ENCODE measurements around the gene INSL3.
A peak's percentile ranks its signal among the peaks of the same experiment; 100 is the strongest.

Gene INSL3, protein sequence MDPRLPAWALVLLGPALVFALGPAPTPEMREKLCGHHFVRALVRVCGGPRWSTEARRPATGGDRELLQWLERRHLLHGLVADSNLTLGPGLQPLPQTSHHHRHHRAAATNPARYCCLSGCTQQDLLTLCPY

DNA sequence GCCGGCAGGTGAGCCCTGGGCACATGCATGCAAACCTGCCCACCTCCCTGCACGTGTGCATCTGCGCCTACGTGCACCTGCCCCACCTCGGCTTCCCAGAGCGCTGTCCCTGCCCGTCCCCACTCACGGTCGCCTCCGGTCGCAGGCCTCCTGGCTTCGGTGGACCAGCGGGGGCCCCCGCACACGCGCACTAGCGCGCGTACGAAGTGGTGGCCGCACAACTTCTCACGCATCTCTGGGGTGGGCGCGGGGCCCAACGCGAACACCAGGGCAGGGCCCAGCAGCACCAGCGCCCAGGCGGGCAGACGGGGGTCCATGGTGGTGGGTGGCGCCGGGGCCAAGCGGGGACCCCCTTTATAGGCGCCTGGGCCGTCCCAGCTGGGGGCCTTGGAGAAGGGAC is at the start of gene INSL3:
Gene INSL3, minus strand, starts transcription at position 330 of the 400 bp plus-strand sequence. Its CDS starts 13 bp downstream, at position 317.
- DNase-seq = no peak

DNA sequence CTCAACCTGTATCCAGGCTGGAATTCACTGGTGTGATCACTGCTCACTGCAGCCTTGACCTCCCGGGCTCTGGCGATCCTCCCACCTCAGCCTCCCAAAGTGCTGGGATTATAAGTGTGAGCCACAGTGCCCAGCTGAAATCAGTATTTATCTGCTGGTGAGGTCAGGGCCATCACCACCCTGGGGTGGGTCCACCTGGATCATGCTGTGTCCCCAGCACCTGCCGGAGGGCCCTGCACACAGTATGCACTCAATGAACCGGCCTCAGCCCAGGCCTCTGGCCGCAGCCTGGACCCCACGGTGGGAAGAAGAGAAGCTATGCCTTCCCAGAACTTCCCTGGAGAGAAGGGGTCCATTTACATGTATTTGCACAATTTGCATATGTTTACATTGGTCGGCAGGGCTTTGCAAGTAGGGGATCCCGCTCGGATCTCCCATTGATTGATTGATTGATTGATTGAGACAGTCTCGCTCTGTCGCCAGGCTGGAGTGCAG is 47.8 kb upstream of the INSL3 start:
- DNase-seq = no peak

DNA sequence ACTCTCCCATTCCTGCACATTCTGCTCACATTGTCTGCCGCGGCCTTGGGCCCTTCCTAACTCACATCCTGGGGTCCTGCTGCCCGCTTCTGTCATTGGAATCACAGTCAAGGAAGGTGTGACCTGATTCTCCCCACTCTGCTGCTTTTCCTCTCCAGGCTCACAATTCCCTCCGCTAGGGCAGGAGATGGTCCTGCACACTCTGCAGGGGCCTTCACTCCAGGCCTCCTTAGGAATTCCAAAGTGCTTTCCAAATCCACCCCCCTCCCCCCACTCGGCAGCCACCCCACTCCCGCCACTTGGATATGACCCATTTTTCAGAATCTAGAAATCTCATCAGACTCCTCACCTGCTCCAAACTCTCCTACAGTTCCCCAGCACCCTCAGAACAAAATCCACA is 47.4 kb upstream of the INSL3 start:
- no peak for DNase-seq

DNA sequence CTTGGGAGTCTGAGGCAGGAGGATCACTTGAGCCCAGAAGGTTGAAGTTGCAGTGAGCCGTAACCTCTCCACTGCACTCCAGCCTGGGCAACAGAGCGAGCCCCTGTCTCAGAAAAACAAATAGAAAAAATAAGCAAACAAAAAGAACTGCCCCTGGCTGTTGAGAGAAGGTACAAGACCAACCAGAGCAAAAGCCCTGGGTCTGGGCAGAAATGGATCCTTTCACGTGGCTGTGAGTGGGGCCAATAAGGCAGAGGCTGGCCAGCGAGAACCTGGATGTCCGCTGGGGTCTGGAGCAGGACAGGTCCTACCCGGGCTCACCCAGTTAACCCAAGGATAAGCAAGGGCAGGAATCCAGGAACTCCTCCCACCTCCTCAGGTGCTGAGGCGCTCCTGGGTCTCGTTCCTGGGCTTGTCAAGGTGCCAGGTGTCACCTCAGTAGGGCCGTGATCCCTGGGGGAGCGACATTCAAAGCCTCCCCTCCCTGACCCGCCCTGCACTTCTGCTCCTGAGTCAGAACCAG is 45.7 kb upstream of the INSL3 start:
- no peak for DNase-seq

DNA sequence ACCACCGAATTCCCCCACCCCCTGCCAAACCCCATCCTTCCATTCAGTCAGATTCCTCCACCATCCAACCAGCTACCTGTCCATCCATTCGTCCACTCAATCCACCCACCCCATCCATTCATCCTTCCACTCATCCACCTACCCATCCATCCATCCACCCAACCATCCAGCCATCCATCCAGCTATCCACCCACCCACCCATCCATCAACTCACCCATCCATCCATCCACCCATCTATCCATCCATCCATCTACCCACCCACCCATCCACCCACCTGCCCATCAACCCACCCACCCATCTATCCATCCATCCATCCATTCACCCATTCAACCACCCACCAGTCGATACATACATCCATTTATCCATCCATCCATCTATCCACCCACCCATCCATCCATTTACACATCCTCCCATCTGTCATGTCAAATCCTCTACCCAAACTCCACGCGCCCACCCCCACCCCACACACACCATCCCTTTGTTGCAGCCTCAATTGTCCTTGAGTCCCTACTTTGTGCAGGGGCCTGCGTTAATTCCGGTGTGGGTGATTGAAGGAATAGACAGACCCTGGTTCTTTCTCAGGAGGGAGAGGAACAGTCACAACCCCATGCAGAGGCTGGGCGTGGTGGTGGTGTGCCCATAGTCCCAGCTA is 45.1 kb upstream of the INSL3 start:
- no peak for DNase-seq

DNA sequence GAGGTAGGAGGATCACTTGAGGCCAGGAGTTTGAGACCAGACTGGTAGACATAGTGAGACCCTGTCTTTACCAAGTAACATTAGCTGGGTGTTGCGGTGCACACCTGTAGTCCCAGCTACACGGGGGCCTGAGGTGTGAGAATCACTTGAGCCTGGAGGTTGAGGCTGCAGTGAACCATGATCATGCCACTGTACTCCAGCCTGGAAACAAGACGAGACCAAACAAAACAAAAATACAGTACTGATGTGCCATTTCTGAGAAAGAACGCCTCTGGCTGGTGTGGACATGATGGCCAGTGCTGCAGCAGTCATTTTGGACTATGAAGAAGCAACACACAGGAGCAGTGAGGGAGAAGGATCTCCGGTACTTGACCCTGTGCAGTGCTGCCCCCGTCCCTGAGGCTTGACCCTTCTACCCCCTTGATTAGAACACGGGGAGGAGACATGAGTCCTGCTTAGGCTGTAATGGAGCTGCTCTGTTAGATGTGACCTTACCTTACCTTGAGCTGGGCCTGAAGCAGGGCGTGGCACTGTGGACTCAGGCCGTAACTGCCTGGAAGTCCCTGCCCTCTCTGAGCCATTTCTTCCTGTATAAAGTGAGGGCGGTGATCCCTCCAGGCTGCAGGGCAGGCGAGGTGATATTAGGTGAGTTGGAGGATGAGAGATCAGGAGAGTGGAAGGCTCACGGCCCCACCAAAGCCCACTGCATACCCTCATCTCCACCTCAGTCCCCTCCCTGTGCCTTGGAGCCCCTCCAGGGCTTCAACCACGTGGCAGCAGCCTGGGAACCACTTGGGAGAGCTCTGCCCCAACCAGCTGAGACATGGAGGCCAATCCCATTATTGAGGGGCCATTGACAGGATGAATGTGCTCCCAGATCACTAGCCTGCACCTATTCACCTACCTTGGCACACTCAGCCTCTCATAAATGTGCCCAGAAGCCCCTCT is 44.3 kb upstream of the INSL3 start:
- no peak for DNase-seq

DNA sequence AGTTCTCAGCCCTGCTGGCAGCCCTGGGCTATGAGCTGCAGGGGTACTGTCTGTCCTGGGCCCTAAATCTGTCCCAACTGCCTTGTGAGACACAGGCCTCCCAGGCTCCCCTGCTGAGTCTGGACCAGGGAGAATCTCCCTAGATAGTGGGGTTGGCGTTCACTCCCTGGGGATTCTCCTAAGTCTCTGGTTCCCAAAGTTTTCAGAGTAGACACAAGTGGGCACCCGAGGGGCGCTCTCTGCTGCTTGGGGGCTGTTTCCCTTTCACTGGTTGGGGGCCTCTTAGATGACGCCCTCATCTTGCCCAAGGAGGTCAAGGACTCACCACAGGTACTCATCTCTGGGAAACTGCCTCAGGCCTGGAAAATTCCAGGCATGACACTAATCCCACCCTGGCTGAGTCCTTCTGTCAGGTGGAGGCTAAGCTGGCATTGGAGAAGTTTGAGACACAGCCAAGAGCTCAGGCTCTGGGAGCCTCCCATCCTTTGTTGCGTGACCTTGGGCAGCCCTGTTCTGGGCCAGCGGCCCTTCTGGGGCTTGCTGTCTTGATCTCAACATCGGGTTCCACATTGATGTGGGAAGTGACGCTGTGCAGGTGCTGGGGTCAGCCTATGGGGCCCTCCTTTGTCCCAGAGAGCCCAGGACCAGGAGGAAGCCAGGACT is 42.3 kb upstream of the INSL3 start:
- no peak for DNase-seq

DNA sequence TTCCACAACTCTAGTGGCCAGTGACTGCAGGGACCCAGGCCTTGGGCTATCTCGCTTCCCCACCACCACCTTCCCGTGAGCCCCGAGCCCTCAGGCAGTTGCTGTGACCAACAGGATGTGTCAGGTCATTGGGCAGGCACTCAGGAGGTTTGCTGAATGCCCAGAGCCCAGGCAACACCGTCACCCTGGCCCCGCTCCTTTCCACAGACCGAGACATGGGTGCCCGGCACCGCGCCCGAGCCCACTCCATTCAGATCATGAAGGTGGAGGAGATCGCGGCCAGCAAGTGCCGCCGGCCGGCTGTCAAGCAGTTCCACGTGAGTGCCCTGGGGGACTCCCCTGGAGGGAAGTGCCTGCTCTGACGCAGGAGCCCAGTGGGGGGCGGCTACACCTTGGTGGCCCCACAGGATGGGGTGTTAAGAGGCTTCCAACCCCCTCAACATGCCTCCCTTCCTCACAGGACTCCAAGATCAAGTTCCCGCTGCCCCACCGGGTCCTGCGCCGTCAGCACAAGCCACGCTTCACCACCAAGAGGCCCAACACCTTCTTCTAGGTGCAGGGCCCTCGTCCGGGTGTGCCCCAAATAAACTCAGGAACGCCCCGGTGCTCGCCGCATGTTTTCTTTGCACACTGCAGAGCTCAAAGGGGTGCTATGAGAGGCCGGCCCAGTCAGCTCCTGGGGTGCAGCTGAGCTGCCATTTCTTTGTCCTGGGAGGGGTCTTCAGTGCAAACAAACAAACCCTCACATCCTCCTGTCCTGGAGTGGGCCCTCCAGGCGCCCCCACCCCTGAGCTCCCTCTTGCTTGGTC is 41.6 kb upstream of the INSL3 start:
- no peak for DNase-seq

DNA sequence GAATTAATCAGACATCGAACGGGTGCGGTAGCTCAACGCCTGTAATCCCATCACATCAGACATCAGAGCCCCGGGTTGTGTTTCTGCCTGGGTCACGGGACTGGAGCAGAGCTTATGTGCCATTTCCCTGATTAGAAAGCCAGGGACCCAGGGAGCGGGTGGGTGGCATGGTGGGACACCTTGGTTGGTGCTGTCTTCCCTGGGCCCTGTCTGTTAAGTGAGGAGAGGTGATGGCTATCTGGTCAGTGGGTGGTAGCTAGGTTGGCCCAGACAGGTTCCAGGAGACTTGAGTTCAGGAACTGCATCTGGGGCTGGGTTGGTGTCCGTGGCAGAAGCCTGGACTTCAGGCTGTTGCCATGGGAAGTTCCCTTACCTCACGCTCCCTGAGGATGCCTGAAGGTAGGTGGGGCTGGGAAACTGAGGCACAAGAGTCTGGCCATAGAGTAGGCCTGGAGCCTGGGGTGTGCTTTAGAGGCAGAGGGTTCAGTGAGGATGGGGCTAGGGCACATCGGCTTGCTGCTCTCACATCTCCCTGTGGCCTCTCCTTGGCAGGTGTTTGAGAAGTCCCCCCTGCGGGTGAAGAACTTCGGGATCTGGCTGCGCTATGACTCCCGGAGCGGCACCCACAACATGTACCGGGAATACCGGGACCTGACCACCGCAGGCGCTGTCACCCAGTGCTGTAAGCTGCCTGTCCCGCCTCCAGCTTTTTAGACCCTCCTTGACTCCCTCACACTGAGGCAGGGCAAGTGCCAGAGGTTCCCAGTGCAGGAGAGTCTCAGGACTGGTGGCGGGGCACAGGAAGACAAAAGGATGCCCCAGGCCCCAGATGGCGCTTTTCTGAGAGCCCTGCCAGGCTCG is 40.5 kb upstream of the INSL3 start:
- no peak for DNase-seq

DNA sequence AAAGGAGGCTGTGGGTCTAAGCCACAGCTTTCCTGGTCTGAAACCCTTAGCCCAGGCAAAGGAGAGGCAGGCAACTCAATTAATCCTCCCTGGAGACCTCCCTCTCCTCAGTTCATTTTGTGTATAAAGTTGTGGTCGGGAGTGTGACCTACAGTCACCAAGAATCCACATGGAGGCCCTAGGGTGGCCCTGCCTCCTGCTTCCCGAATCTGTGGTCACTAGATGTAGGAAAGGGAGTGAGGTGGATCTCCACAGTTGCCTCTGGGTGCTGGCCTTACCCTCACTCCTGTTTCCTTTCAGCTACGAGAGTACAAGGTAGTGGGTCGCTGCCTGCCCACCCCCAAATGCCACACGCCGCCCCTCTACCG is 39.7 kb upstream of the INSL3 start:
- DNase-seq = no peak

DNA sequence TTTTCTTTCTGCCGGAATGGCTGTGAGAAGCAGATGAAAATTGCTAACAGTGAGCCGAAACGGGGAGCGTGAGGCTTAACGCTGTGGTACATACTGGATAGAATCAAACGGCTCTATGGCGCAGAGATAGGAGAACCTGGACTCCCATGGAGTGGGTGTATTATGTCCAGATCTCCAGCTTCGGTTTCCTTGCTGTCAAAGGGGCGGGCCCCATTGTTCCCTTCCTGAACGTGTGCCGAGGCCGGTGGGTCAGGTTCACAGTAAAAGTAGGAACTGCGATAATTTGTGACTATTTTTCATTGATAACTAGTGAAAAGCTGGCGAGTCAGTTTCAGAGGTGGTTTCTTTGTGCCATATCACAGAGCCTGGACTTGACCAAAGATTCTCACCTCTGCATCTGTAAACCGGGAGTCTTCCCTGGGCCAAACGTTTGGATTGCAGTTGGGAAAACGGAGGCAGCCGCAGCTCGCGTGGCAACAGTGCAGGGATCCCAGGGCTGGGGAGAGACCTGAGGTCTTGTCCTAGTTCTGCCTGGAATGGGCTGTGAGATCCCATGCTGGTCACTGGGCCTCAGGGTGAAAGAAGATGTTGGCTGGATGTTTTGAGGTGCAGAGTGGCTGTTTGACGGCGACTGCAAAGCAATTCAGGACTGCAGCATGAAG is 39.1 kb upstream of the INSL3 start:
- no peak for DNase-seq

DNA sequence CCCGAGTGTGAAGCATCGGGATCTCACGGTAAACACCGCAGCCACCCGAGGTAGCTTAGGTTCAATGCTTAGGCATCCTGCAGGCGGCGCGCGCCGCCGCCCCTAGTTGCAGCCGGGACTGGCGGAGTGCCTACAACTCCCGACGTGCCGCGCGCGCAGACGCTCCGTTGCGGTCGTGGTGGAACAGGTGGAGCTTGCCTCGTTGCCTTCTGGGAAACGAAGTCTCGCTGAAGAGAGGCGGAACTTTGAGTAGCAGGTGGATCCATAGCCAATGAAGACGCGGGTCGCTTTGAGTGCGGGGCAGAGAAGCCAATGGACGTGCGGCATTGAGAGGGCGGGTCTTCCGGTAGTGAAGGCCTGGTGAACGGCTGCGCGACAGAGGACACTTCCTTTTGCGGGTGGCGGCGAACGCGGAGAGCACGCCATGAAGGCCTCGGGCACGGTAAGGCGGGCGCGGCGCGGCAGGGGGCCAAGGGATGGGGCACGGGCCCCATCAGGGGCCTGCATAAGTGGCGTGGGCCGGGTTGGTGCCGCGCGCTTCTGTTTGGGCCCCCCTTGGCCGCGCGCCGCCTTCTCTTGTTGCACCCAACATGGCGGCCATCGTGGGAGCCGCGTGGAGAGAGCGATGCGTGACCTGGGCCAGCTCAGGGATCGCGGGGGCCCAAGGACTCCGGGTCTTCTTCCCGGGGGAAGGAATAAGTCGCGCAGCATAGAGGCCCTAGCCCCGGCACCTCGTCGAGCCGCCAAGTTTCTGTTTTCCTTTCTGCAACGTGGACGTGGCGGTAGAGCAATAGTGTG is 38.4 kb upstream of the INSL3 start, which contains the start of gene RPL18A:
Gene RPL18A, plus strand, starts transcription at position 378 of the 798 bp plus-strand sequence. Its CDS starts 47 bp downstream, at position 425.
- peak; percentile 100 for DNase-seq

DNA sequence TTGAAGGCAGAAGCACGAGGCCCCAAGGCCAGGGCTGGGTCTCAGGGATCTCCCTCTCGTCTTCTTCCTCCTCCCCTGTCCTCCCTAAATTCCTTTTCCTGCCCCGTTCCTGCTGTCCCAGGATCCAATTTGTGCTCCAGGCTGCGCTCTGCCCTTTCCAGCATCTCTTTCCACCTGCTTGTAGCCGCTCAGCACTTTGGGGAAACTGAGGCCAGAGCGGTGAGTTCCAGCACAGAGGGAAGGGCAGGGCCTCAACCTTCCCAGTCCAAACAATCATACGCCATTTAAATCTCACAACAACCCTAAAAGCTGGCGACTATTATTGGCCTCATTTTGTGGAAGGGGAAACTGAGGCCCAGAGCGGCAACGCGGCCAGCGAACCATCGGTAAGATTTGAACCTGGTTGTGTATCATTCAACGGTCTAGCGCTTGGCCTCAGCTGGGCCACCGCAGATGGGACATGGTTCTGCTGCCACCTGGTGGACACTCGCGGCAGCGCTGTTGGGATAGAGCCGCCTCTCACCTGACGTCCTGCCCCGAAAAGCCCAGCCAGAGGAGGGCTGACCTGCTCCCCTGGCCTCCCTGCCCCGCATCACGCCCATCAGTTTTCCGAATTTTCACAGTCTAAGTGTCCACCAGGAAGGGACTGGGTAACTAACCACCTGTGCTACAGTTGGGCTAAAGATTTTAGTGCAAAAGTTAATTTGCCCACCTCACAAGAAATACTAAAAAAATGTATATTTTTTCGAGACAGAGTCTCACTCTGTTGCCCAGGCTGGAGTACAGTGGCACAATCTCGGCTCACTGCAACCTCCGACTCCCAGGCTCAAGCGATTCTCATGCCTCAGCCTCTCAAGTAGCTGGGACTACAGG is 34.2 kb upstream of the INSL3 start:
- DNase-seq = peak; percentile 90

DNA sequence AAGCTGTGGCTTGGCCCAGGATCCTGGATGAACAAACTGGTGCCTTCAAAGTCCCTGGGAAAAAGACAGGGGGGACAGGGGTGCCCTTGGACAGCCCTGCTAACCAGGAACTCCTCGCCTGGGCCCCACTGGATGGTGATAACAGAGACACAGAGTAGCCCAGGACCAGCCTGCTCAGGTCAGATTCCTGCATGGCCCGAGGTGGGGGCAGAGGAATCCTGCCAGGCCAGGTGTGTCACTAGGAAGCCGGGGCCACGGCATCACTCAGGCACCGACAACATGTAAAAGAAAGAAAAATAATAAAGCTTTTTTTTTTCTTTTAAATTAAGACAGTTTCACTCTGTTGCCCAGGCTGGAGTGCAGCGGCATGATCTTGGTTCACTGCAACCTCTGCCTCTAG is 32.7 kb upstream of the INSL3 start:
- DNase-seq = no peak

DNA sequence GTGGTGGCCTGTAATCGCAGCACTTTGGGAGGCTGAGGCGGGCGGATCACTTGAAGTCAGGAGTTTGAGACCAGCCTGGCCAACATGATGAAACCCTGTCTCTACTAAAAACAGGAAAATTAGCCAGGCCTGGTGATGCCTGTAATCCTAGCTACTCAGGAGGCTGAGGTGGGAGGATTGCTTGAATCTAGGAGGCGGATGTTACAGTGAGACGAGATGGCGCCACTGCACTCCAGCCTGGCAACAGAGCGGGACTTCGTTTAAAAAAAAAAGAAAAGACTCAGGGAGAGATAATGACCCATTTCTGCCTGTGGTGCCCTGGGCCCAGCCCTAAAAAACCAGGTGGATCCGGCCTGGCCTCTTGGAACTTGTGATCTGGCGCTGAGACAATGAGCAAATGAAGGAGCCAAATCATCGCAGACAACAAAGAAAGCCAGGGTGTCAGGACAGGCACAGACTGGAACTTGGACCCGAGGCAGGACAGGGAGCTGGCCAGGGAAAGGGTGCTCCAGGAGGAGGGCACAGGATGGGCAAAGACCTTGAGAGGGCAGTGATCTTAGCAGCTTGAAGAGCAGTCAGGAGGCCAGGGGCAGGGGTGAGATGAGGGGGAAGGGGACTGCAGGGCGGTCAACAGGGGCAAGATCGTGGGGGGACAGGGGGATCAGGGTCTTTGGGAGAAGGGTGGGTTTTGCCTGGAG is 27.4 kb upstream of the INSL3 start:
- DNase-seq = no peak

DNA sequence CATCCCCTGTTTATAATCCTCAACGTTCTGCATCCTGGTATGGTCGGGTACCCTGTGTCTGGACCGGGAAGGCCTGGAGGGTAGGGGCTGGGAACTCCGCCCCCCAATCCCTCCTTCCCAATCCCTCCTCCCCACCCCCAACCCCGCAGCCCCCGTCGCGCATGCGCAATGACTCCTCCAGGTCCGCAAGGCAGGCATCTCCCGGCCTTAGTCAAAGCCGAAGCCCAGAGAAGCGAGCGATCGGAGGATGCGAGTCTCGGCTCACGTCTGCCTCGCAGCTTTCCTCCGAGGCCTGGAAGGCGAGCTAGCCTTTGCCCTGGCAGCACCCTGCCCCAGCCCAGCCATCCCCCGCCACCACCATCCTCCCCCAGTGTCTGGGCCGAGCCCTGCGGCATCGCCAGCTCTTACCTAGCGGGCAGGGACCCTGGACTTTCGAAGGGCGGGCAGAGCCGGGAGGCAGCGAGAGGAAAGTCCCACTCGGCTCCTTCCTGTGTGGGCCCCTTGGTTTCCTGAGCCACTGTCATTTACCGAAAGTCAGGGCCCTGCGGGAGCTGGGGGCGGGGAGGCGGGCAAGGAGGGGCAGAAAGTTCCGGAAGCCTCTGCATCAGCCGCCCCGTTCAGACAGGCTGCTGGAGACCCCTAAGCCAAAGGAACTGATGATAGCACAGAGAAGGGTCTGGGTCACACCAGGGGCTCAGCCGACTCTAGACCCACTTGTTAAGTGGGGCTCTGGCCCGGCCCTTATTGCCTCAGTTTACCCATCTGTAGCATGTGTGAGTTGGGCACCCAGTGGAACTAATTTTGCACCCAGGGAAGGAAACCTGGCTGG is 26.4 kb upstream of the INSL3 start, which contains the start of gene JAK3:
Gene JAK3, minus strand, starts transcription at position 445 of the 829 bp plus-strand sequence. CDS start 3,565 bp downstream, outside the sequence.
- peak; percentile 89 for DNase-seq

DNA sequence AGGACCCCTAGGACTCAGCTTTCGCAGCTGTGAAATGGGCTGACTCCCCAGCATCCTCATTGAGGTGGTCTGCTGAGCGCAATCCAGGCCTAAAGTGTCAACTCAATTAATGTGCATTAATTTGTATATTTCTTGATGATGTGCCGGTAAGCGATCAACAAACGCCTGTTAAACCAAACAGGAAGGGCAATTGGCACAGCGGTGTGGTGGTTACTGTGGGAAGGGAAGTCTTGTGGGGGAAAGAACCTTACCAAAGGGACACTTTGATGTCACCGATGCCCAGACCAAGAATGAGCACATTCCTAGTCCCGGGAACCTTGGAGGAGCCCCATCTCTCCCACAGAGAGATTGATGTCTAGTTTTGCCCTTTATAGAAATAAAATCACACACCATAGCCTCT is 24.8 kb upstream of the INSL3 start:
- peak; percentile 72 for DNase-seq

Data from CD4-positive, alpha-beta T cell treated with Interleukin-12 subunit alpha and Interleukin-12 subunit beta, for 1 hour (primary cell).